SHP77 treated with DMSO at 0.1 percent for 48 hours (cell line): Measurements from ENCODE around the gene POLR1D.

Experiments used
- DNase-seq: peaks from one replicate; lab custom pipeline; 2025; lab: John Stamatoyannopoulos, UW

The POLR1D gene

GRCh38 chr13:27621366-27622101, at the start of gene POLR1D:
TSS of gene POLR1D (plus strand) at chr13:27621892. CDS start at chr13:27621984, 92 bp downstream.
- DNase-seq, result peak; percentile 42

- no peak for DNase-seq
These were observed 49.3 kb upstream of the POLR1D start for GRCh38 chr13:27572234-27572901.

- DNase-seq, result no peak
These were observed 48.4 kb upstream of the POLR1D start for GRCh38 chr13:27573265-27573664.

- no peak for DNase-seq
These were observed 47.0 kb upstream of the POLR1D start for GRCh38 chr13:27574661-27575060.

GRCh38 chr13:27578121-27579030, 43.3 kb upstream of the POLR1D start:
- DNase-seq, result no peak

GRCh38 chr13:27583645-27584044, 38.0 kb upstream of the POLR1D start:
- DNase-seq, result peak; percentile 4

GRCh38 chr13:27587095-27587746, 34.5 kb upstream of the POLR1D start:
- DNase-seq, result no peak

GRCh38 chr13:27588405-27588804, 33.3 kb upstream of the POLR1D start:
- DNase-seq, result no peak

- DNase-seq, result no peak
These were observed 28.8 kb upstream of the POLR1D start for GRCh38 chr13:27592865-27593264.

- DNase-seq, result no peak
These were observed 28.4 kb upstream of the POLR1D start for GRCh38 chr13:27593267-27593666.

GRCh38 chr13:27595055-27595811, 26.5 kb upstream of the POLR1D start:
- no peak for DNase-seq

GRCh38 chr13:27599096-27599495, 22.6 kb upstream of the POLR1D start:
- no peak for DNase-seq

GRCh38 chr13:27599845-27600553, 21.7 kb upstream of the POLR1D start:
- no peak for DNase-seq

GRCh38 chr13:27600711-27601110, 21.0 kb upstream of the POLR1D start:
- no peak for DNase-seq

- no peak for DNase-seq
These were observed 20.5 kb upstream of the POLR1D start for GRCh38 chr13:27601208-27601607.

GRCh38 chr13:27601803-27602202, 19.9 kb upstream of the POLR1D start:
- DNase-seq, result no peak

GRCh38 chr13:27605099-27605498, 16.6 kb upstream of the POLR1D start:
- no peak for DNase-seq

- DNase-seq, result no peak
These were observed 16.0 kb upstream of the POLR1D start for GRCh38 chr13:27605610-27606200.

- no peak for DNase-seq
These were observed 14.6 kb upstream of the POLR1D start for GRCh38 chr13:27607125-27607524.

- DNase-seq, result no peak
These were observed 8.1 kb upstream of the POLR1D start for GRCh38 chr13:27613628-27614027.
